Neural cell (in vitro differentiated cells): Measurements from ENCODE around the gene SNRPF.

Source experiments
- CTCF ChIP-seq: fragments of 450-650 bp; IDR thresholded peaks from 2 replicates; pipeline ENCODE4 v1.5.1; 2014; ENCODE audit warnings: antibody characterized with exemption, mild to moderate bottlenecking, moderate library complexity; ENCODE audit not compliant: poor library complexity, severe bottlenecking
- EP300 ChIP-seq: fragments of 450-650 bp; conservative IDR thresholded peaks from 2 replicates; pipeline ENCODE4 v1.6.1; 2014; ENCODE audit warnings: antibody characterized with exemption, mild to moderate bottlenecking, moderate library complexity; ENCODE audit not compliant: poor library complexity, severe bottlenecking
- EZH2 ChIP-seq: fragments of 200-600, 300-800 bp; shearing (Covaris generic), sonication (generic); IDR thresholded peaks from 2 replicates; pipeline ENCODE4 v1.6.1; 2014; ENCODE audit warnings: antibody characterized with exemption, low read length, borderline replicate concordance, mild to moderate bottlenecking; ENCODE audit not compliant: insufficient read depth, poor library complexity, severe bottlenecking
- POLR2AphosphoS5 ChIP-seq: IDR thresholded peaks from 2 replicates; pipeline ENCODE4 v1.6.1; 2012

GRCh38 chr12:95837240-95838038 is 21.3 kb upstream of the SNRPF start:
- no peak for TF ChIP-seq EZH2
- no peak for TF ChIP-seq CTCF
- TF ChIP-seq POLR2AphosphoS5 = no peak
- TF ChIP-seq EP300 = no peak
